HepG2 (cell line): ENCODE measurements around the gene STIM2. TPM values are rescaled to one million over a fixed set of nuclear protein-coding genes. Genes with fewer than 3 reads are reported as not detected.

Source experiments
- ATAC-seq: fragments of 200-7000 bp; cut with Tn5 transposase; 3 replicates; pipeline ENCODE4 v1.9.1; 2020; ENCODE audit warnings: mild to moderate bottlenecking, moderate library complexity
- BruUV-seq: library from RNA; stranded (reverse); fragments of 400-500 nt; replicated peaks from 2 replicates; lab custom pipeline; 2021; lab: Mats Ljungman, UMichigan
- CTCF ChIA-PET: fragments of 300-600 bp; formaldehyde crosslinking; extraction: SDS; loops from one replicate; lab custom pipeline; 2021; ENCODE audit warnings: low total read pairs, inconsistent platforms, low intra/inter-chr PET ratio; lab: Yijun Ruan, JAX
- POLR2A ChIA-PET: fragments of 350-600 bp; sonication (Branson Sonifier 250); formaldehyde crosslinking; loops from one replicate; lab custom pipeline; 2020; ENCODE audit warnings: antibody characterized with exemption, inconsistent platforms; lab: Yijun Ruan, JAX
- DNase-seq: peaks from one replicate; pipeline ENCODE4 v3.0.0-alpha.2; 2015; ENCODE audit warnings: low spot score
- FAIRE-seq: peaks from 3 replicates; lab custom pipeline; 2011; peaks lifted over from hg19 to GRCh38; lab: Jason Lieb, UNC
- H2AFZ ChIP-seq: one replicate; pipeline ENCODE4 v1.6.1; 2011; ENCODE audit warnings: low read length, inconsistent platforms
- H3K27ac ChIP-seq: fragments of 300-600 bp; 3 replicates; pipeline ENCODE4 v1.8.0; 2011; ENCODE audit warnings: mixed run types, mild to moderate bottlenecking, mixed read lengths, low read length, inconsistent platforms; ENCODE audit not compliant: insufficient read depth; ENCODE audit errors: extremely low read length
- H3K27me3 ChIP-seq, 2 experiments: fragments of 200-600 bp in 1 of 2; 2 replicates in 1 of 2; 3 replicates in 1 of 2; pipeline versions ENCODE4 v1.6.0 to v1.8.0; 2011; ENCODE audit warnings: low read length in 2 of 2, mild to moderate bottlenecking in 2 of 2, moderate library complexity in 2 of 2, inconsistent platforms in 1 of 2; ENCODE audit not compliant: insufficient read depth in 2 of 2, control insufficient read depth in 1 of 2
- H3K36me3 ChIP-seq, 2 experiments: fragments of 200-600 bp in 1 of 2; replicated peaks in 1 of 2; 2 replicates in 1 of 2; 3 replicates in 1 of 2; pipeline versions ENCODE4 v1.5.1 to v1.8.0; 2011; ENCODE audit warnings: low read length in 2 of 2, inconsistent platforms in 1 of 2; ENCODE audit not compliant: insufficient read depth in 2 of 2, control insufficient read depth in 1 of 2
- H3K4me1 ChIP-seq: 2 replicates; pipeline ENCODE4 v1.5.1; 2012; ENCODE audit warnings: low read length, inconsistent platforms; ENCODE audit not compliant: insufficient read depth
- H3K4me2 ChIP-seq: 2 replicates; pipeline ENCODE4 v1.6.0; 2011; ENCODE audit warnings: low read depth, low read length, inconsistent platforms
- H3K4me3 ChIP-seq, 3 experiments: fragments of 200-600 bp in 1 of 3; sonication (generic), shearing (Covaris generic) in 1 of 3; replicated peaks in 1 of 3; 2 replicates each; pipeline ENCODE4 v1.5.1; 2011 to 2016; ENCODE audit warnings: low read length in 3 of 3, inconsistent platforms in 2 of 3, low read depth in 2 of 3, mild to moderate bottlenecking in 2 of 3, control low read depth in 1 of 3, mixed read lengths in 1 of 3; ENCODE audit not compliant: insufficient read depth in 1 of 3
- H3K79me2 ChIP-seq: one replicate; pipeline ENCODE4 v1.6.1; 2011; ENCODE audit warnings: low read length, inconsistent platforms; ENCODE audit not compliant: insufficient read depth
- H3K9ac ChIP-seq: 2 replicates; pipeline ENCODE4 v1.6.0; 2011; ENCODE audit warnings: mild to moderate bottlenecking, low read depth, low read length, inconsistent platforms; ENCODE audit not compliant: insufficient read depth
- H3K9me3 ChIP-seq: 2 replicates; pipeline ENCODE4 v1.5.1; 2012; ENCODE audit warnings: mild to moderate bottlenecking, low read length
- H4K20me1 ChIP-seq: 2 replicates; pipeline ENCODE4 v1.6.0; 2011; ENCODE audit warnings: inconsistent platforms, mild to moderate bottlenecking, low read length, moderate library complexity; ENCODE audit not compliant: insufficient read depth
- AGO1 ChIP-seq: fragments of 200-400 bp; formaldehyde crosslinking; IDR thresholded peaks from 2 replicates; pipeline ENCODE4 v1.6.1; 2017; ENCODE audit warnings: mild to moderate bottlenecking, low read depth, low read length, moderate library complexity; ENCODE audit not compliant: poor library complexity, severe bottlenecking
- ARNT ChIP-seq: fragments of 450-650 bp; IDR thresholded peaks from 2 replicates; pipeline ENCODE4 v1.6.1; 2017
- BCL6 ChIP-seq: IDR thresholded peaks from 2 replicates; pipeline ENCODE4 v1.6.1; 2016; ENCODE audit warnings: missing genetic modification reagents, missing compliant biosample characterization
- GABPA ChIP-seq, 2 experiments: IDR thresholded peaks; 2 replicates each; pipeline ENCODE4 v1.6.1; 2011 to 2016; ENCODE audit warnings: low read depth in 2 of 2, low read length in 1 of 2, missing biosample characterization in 1 of 2, missing genetic modification characterization in 1 of 2
- HNRNPL ChIP-seq: fragments of 200-400 bp; formaldehyde crosslinking; IDR thresholded peaks from 2 replicates; pipeline ENCODE4 v1.6.1; 2017; ENCODE audit warnings: mild to moderate bottlenecking, low read depth, low read length
- KMT2B ChIP-seq: IDR thresholded peaks from 2 replicates; pipeline ENCODE4 v1.6.1; 2016; ENCODE audit warnings: missing genetic modification reagents, missing compliant biosample characterization
- MIER3 ChIP-seq: IDR thresholded peaks from 2 replicates; pipeline ENCODE4 v1.6.1; 2016; ENCODE audit warnings: missing compliant biosample characterization, borderline replicate concordance
- MLLT10 ChIP-seq: sonication (generic); formaldehyde crosslinking; IDR thresholded peaks from 2 replicates; pipeline ENCODE4 v1.4.0; 2020; ENCODE audit warnings: missing genetic modification reagents
- MYNN ChIP-seq: sonication (generic); formaldehyde crosslinking; IDR thresholded peaks from 2 replicates; pipeline ENCODE4 v1.4.0; 2020; ENCODE audit warnings: mild to moderate bottlenecking, low read depth, missing genetic modification reagents
- NFE2 ChIP-seq: sonication (generic); formaldehyde crosslinking; IDR thresholded peaks from 2 replicates; pipeline ENCODE4 v1.4.0; 2020; ENCODE audit warnings: missing genetic modification reagents
- NFIC ChIP-seq: IDR thresholded peaks from 2 replicates; pipeline ENCODE4 v1.6.1; 2012; ENCODE audit warnings: mild to moderate bottlenecking, low read length, inconsistent platforms
- PRPF4 ChIP-seq: fragments of 200-400 bp; formaldehyde crosslinking; IDR thresholded peaks from 2 replicates; pipeline ENCODE4 v1.6.1; 2016; ENCODE audit warnings: low read length, low read depth; ENCODE audit not compliant: poor library complexity, severe bottlenecking
- RCOR2 ChIP-seq: IDR thresholded peaks from 2 replicates; pipeline ENCODE4 v1.6.1; 2016; ENCODE audit warnings: missing biosample characterization, missing genetic modification reagents
- SNAPC4 ChIP-seq: sonication (generic); formaldehyde crosslinking; IDR thresholded peaks from 2 replicates; pipeline ENCODE4 v1.4.0; 2020; ENCODE audit warnings: mild to moderate bottlenecking, missing genetic modification reagents
- SPEN ChIP-seq: sonication (generic); formaldehyde crosslinking; IDR thresholded peaks from 2 replicates; pipeline ENCODE4 v1.5.1; 2020; ENCODE audit warnings: low read depth, mild to moderate bottlenecking, missing genetic modification reagents
- THAP11 ChIP-seq: IDR thresholded peaks from 2 replicates; pipeline ENCODE4 v1.6.1; 2016; ENCODE audit warnings: missing biosample characterization, missing genetic modification reagents
- ZNF180 ChIP-seq: sonication (generic); formaldehyde crosslinking; IDR thresholded peaks from 2 replicates; pipeline ENCODE4 v1.4.0; 2020; ENCODE audit warnings: low read depth, missing genetic modification reagents, borderline replicate concordance
- ZNF781 ChIP-seq: sonication (generic); formaldehyde crosslinking; IDR thresholded peaks from 2 replicates; pipeline ENCODE4 v1.5.1; 2020; ENCODE audit warnings: borderline replicate concordance, mild to moderate bottlenecking, missing genetic modification reagents; ENCODE audit errors: not compliant biosample characterization
- ZNF782 ChIP-seq: sonication (generic); formaldehyde crosslinking; IDR thresholded peaks from 2 replicates; pipeline ENCODE4 v1.4.0; 2020; ENCODE audit warnings: missing genetic modification reagents, mild to moderate bottlenecking, borderline replicate concordance
- ZSCAN29 ChIP-seq: sonication (generic); formaldehyde crosslinking; conservative IDR thresholded peaks from 2 replicates; pipeline ENCODE4 v1.4.0; 2020; ENCODE audit warnings: mild to moderate bottlenecking, missing genetic modification reagents
- WGBS: methylation state at CpG from one replicate; pipeline ENCODE4 v1.1.6; 2017; ENCODE audit warnings: low lambda C conversion rate; 5-methylcytosine and 5-hydroxymethylcytosine counted together
- in situ Hi-C: cut with HindIII; loops from 2 replicates; pipeline ENCODE4 v1.10.0; 2017; ENCODE audit warnings: low pct_unique_long_range_greater_than_20kb; ENCODE audit not compliant: extremely low pct_ligation_motif_present
- intact Hi-C: fragments of 100-400 bp; cut with micrococcal nuclease; formaldehyde crosslinking; loops from one replicate; pipeline ENCODE4 v1.10.0; 2022; ENCODE audit not compliant: unreplicated experiment
- polyA plus RNA-seq, 8 experiments: library from polyadenylated mRNA; depleted of rRNA in 3 of 8; stranded (reverse) in 7 of 8; unstranded in 1 of 8; fragments of >200 nt; fragmentation: Illumina TruSeq in 4 of 8; extraction: Trizol in 4 of 8; gene quantifications; 2 replicates each; pipeline versions ENCODE4 v1.2.1 to v1.2.3, GENCODE V29; 2011 to 2016; ENCODE audit warnings: low read depth in 4 of 8, missing spikeins in 1 of 8, mixed read lengths in 1 of 8; ENCODE audit not compliant: insufficient read depth in 1 of 8
- total RNA-seq, 5 experiments: library from RNA; depleted of rRNA; stranded (reverse); fragments of >200 nt; fragmentation: Illumina TruSeq; extraction: Trizol; gene quantifications; 2 replicates each; pipeline ENCODE4 v1.2.3, GENCODE V29; 2016; ENCODE audit warnings: low read depth in 1 of 5

The STIM2 gene
- total and polyA plus RNA-seq, 2 of the 13 experiments (the other 11 are each of a cell fraction or from before 2014, with no cell fraction given): 19.3 to 19.4 TPM

- Histone ChIP-seq H3K9me3 (peaks cover 11% of the 10 kb centered on the region), H3K36me3 (no peaks in the 10 kb centered on the region), H4K20me1 (no peaks in the 10 kb centered on the region), H3K4me1 (peaks cover 36% of the 10 kb centered on the region), H3K79me2 (no peaks in the 10 kb centered on the region), H3K4me3 (peak overlapping the region in 2 of 3 experiments; percentile 23 to 34; a peak in 2 of 6 replicates), H2AFZ (peak overlapping the region; percentile 20), H3K9ac (no peak overlapping the region), H3K27ac (peak overlapping the region; percentile 85), H3K4me2 (peak overlapping the region; percentile 86), H3K27me3 (no peaks in the 10 kb centered on the region)
- BruUV-seq: TSS peak; percentile 89
- ChIA-PET POLR2A (interaction anchor here (1.2 to 1.9 kb wide), 2 partner anchors 35 to 38 kb away, joined by 5 to 11 read pairs; partner anchors contain the start of gene STIM2), CTCF (no interaction called here)
- no peak for FAIRE-seq
- 38% methylated on average over 6 of the region's 6 CpGs for WGBS
- no peak; the same call in 2 of the 3 replicates for ATAC-seq
- DNase-seq: no peak
- intact Hi-C loops: loop anchor here (1.0 kb wide), 1 partner anchor 38 kb away; the partner anchor contains the start of gene STIM2
- in situ Hi-C loops: loop anchor here (5.0 kb wide), 1 partner anchor 35 kb away; no protein-coding TSS in a partner anchor
- TF ChIP-seq RCOR2 (CRISPR knock-in tag): no peak
- no peak for TF ChIP-seq GABPA (IDR thresholded peaks at IDR 0.05; ENCODE audit: low read depth, low read length)
- TF ChIP-seq GABPA (CRISPR knock-in tag; IDR thresholded peaks at IDR 0.05; ENCODE audit: low read depth): no peak
- peak; percentile 14; the same call in 1 of the 2 replicates for TF ChIP-seq MIER3 (CRISPR knock-in tag)
- TF ChIP-seq ARNT: no peak
- no peak for TF ChIP-seq ZSCAN29 (CRISPR knock-in tag)
- TF ChIP-seq HNRNPL: no peak
- TF ChIP-seq ZNF782 (CRISPR knock-in tag): no peak
- TF ChIP-seq MYNN (CRISPR knock-in tag): no peak
- TF ChIP-seq SPEN (CRISPR knock-in tag): 0 out of 2 replicates have a peak, but pooled peaks have one; percentile 4
- peak; percentile 25 for TF ChIP-seq PRPF4
- TF ChIP-seq NFIC: peak; percentile 10; the same call in 1 of the 2 replicates
- TF ChIP-seq NFE2 (CRISPR knock-in tag): no peak
- no peak for TF ChIP-seq BCL6 (CRISPR knock-in tag)
- TF ChIP-seq MLLT10 (CRISPR knock-in tag): no peak
- no peak for TF ChIP-seq AGO1
- 0 out of 2 replicates have a peak, but pooled peaks have one; percentile 1 for TF ChIP-seq THAP11
- peak; percentile 1 for TF ChIP-seq ZNF781
- 0 out of 2 replicates have a peak, but pooled peaks have one; percentile 12 for TF ChIP-seq KMT2B (CRISPR knock-in tag)
- TF ChIP-seq SNAPC4: 0 out of 2 replicates have a peak, but pooled peaks have one; percentile 21
- no peak for TF ChIP-seq ZNF180 (CRISPR knock-in tag)
Observed at GRCh38 chr4:26822546-26822945, 38.1 kb upstream of the STIM2 start.
